ENCODE results near the gene NAT8L. TPM values are rescaled to one million over a fixed set of nuclear protein-coding genes. Genes with fewer than 3 reads are reported as not detected.

Gene NAT8L
- total RNA-seq, 2 experiments from 2014 or later, result 0.21 to 0.32 TPM

DNA sequence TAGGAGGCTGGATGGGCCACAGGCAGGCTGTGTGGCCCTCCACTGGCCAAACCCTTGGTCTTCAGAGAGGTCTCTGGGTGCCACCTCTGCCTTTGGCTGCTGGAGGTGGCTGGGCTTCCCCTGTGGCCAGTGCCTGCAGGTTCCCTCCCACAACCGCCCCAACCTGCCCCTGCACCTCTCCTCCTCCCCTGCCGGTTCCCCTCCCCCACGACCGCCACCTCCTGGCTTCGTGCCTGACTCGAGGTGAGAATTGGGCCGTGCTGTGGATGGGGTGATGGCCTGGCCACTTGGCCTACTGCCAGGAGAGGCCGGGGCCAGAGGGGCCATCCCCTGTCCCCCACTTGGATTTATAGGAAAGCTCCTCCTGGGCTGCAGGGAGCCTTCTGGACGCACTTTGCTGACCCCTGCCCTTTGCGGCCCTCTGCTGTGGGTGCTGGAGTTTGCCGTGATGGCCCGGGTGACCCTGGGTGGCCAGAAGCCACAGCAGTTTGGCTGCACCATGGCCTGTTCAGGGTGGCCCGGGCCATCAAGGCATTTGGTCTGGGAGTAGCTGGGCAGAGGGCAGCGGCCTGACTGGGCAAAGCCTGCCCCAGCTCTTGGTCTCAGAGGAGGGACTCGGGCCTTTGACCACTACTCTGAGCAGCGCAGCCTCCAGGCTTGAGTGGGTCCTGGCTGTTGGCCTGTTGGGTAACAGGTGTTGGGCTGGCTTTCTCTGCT, 3.8 kb downstream of the NAT8L start:
- Mint-ChIP-seq H3K4me1 (ENCODE audit: low read depth) (no peaks in the 10 kb centered on the region), H3K27me3 (ENCODE audit: low read depth) (peaks cover 4% of the 10 kb centered on the region), H3K36me3 (ENCODE audit: low read depth) (no peaks in the 10 kb centered on the region), H3K4me3 (no peak overlapping the region), H3K27ac (no peak overlapping the region), H3K9me3 (no peaks in the 10 kb centered on the region)
- intact Hi-C loops (cut with micrococcal nuclease), result no loop called here
- CTCF ChIA-PET, result interaction anchor here (1.6 kb wide), 1 partner anchor 27 kb away, joined by 3 read pairs; no protein-coding TSS in a partner anchor
- DNase-seq, result no peak

DNA sequence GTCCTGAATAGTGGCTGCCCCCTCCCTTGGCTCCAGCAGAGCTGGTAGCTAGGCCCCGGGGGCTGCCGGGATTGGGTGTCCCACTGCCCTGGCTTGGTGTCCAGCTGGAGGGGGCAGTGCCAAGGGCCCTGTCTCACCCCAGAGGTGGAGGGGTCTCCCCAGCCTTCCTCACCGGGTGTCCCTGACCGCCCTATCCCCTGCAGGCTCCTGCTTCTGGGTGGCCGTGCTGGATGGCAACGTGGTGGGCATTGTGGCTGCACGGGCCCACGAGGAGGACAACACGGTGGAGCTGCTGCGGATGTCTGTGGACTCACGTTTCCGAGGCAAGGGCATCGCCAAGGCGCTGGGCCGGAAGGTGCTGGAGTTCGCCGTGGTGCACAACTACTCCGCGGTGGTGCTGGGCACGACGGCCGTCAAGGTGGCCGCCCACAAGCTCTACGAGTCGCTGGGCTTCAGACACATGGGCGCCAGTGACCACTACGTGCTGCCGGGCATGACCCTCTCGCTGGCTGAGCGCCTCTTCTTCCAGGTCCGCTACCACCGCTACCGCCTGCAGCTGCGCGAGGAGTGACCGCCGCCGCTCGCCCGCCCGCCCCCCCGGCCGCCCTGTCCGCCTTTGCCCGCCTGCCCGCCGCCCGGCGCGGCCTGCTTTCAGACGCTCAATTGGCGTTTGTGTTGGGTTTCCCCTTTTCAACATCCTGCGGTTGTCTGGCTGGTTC, 4.6 kb downstream of the NAT8L start:
- Mint-ChIP-seq H3K4me3 (no peak overlapping the region), H3K27me3 (ENCODE audit: low read depth) (peaks cover 4% of the 10 kb centered on the region), H3K9me3 (no peaks in the 10 kb centered on the region), H3K36me3 (ENCODE audit: low read depth) (no peaks in the 10 kb centered on the region), H3K4me1 (ENCODE audit: low read depth) (no peaks in the 10 kb centered on the region), H3K27ac (no peak overlapping the region)
- CTCF ChIA-PET, result interaction anchor here (1.6 kb wide), 1 partner anchor 28 kb away, joined by 3 read pairs; no protein-coding TSS in a partner anchor
- DNase-seq, result no peak
- intact Hi-C loops (cut with micrococcal nuclease), result no loop called here

DNA sequence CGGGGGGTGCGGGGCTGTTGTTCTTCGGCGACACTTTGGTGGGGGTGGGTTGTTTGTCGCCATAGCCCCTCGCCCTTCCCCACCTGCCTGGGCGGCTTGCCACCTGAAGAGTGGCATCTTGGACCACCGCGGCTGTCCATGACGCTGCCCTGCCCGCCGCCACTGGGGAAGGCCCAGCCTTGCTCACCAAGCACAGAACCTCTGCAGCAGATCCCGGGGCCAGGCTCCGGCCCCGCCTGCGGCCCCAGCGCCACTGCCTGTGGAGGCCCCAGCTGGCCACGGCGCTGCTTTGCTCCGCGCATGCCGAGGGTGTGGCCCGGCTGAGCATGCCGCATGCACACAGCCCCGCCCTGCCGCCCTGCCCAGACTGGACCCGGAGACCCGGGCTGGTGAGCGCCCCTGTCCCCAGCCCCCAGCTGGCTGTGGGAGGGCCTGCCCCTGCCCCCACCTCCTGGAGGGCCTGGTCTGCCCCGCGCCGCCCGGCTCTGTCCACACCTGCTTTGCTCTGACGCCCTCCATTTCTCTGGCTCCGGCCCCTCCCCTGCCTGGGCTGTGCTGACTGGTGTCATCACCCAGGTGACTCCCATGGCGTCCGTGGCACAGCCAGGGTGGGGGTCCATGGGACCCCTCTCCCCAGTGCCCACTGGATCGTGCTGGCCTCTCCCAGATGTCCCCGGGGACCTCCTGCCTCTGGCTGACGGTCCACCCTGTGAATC, 5.3 kb downstream of the NAT8L start:
- Mint-ChIP-seq H3K9me3 (no peaks in the 10 kb centered on the region), H3K4me1 (ENCODE audit: low read depth) (no peaks in the 10 kb centered on the region), H3K36me3 (ENCODE audit: low read depth) (no peaks in the 10 kb centered on the region), H3K27me3 (ENCODE audit: low read depth) (peaks cover 4% of the 10 kb centered on the region), H3K27ac (no peak overlapping the region), H3K4me3 (no peak overlapping the region)
- intact Hi-C loops (cut with micrococcal nuclease), result no loop called here
- no peak for DNase-seq
- CTCF ChIA-PET, result no interaction called here

DNA sequence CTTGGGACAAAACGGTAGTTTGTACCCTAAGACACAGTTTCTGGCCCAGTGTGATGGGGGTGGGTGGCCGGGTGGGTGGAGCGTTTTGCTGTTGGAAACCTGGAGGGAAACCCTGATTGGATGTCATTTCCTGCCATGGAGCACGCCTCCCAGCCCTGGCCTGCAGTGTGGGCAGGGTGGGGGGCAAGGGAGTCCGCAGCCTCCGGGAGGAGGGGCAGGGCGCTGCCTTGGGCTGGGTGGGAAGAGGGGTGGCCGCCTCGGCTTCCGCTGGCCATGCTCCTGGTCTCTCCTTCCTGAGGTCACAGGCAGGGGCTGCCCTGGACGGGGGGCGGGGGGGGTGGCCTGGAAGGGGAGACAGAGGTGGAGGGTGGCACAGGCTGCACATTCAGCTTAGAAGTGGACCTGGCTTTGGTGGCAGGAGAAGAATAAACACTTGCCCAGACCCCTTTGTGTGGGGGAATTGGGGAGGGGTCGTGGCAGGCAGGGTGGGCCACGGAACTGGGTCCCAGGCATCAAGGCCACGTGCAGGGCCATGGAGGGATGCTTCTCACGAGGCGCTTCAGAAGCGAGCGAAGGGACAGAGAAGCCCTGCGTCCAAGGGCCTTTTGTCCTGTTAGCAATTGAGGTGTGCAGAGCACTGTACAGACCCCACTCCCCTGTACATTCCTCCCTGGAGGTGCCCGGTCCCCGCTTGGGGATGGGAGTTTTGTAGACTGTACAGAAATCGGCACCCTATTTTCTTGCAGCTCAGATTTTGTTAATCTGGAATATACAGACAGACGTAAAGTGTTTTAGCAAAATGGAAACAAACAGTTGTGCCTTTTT, 6.2 kb downstream of the NAT8L start:
- no peak overlapping the region for H3K4me3 Mint-ChIP-seq
- H3K4me1 Mint-ChIP-seq (ENCODE audit: low read depth), result no peaks in the 10 kb centered on the region
- H3K36me3 Mint-ChIP-seq (ENCODE audit: low read depth), result no peaks in the 10 kb centered on the region
- intact Hi-C loops (cut with micrococcal nuclease), result no loop called here
- no peak for DNase-seq
- H3K27me3 Mint-ChIP-seq (ENCODE audit: low read depth), result peaks cover 4% of the 10 kb centered on the region
- no peak overlapping the region for H3K27ac Mint-ChIP-seq
- no peaks in the 10 kb centered on the region for H3K9me3 Mint-ChIP-seq
- CTCF ChIA-PET, result no interaction called here

DNA sequence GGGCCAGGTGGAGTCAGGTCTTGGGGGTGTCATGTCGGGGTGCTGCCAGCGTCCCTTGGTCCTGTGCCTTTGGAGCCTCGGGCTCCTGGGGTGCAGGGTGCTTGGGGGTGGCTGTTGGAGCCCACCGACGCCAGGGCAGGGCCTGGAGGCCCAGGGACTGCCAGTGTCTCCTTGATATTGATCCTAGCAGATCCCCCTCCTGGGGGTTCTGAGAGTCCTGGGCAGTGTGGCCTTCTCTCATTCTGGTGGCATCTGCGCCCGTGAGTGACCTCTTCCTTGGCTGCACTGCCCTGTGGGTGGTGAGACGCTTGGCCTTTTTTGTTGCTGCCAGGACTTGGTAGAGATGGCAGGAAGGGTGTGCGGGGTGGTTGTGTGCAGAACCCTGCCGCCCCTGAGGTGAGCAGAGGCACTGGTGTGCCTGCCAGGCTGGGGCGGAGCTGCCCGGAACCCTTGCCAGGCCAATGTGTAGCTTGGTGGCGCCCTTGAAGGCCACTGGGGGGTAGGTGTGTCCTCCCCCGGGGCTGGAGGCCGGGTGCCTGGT, 7.0 kb downstream of the NAT8L start:
- no peak for DNase-seq
- Mint-ChIP-seq H3K4me1 (ENCODE audit: low read depth) (no peaks in the 10 kb centered on the region), H3K36me3 (ENCODE audit: low read depth) (no peaks in the 10 kb centered on the region), H3K9me3 (no peaks in the 10 kb centered on the region), H3K27me3 (ENCODE audit: low read depth) (peaks cover 4% of the 10 kb centered on the region), H3K27ac (no peak overlapping the region), H3K4me3 (no peak overlapping the region)
- intact Hi-C loops (cut with micrococcal nuclease), result no loop called here
- CTCF ChIA-PET, result no interaction called here

DNA sequence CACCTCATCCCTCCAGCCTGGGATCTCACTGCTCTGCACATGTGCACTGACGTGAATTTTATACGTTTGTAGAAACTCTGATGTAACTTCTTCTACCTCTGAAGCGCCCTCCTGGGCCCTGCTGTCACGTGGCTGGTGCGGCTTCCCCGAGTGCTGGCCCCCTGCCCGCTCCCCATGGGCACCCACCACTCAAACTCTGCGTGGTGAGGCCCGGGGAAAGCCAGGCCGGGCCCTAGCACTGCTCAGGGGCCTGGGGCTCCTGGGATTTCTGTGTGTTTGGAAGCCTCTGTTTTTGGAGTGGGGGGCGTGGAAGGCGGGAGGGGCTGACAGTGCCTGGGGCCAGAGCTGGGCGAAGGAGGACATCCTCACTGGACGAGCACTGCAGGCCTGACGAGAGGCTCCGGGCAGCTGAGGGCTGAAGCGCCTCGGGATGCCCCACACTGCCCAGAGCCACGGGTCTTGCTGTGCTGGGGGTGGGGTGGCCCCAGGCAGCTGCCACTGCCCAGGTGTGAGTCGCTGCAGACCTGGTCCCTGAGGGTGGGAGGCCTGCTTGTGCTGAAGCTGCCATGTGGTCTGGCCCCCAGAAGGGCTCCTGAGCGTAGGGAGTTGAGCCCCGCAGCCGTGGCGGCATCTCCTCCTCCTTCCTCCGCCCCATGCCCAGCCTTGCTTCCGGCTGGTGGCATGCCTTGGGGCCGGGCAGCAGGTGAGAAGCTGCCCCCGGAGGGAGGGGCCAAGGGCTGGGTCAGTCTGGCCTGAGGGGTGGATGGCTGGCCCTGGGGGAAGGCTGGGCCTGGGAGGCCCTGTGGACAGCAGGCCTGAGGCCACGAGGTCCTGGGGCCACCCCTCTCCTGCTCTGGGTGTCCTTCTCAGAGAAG, 7.7 kb downstream of the NAT8L start:
- Mint-ChIP-seq H3K9me3 (no peaks in the 10 kb centered on the region), H3K4me1 (ENCODE audit: low read depth) (no peaks in the 10 kb centered on the region), H3K27ac (no peak overlapping the region), H3K27me3 (ENCODE audit: low read depth) (peaks cover 4% of the 10 kb centered on the region), H3K4me3 (no peak overlapping the region), H3K36me3 (ENCODE audit: low read depth) (no peaks in the 10 kb centered on the region)
- CTCF ChIA-PET, result no interaction called here
- no peak for DNase-seq
- intact Hi-C loops (cut with micrococcal nuclease), result no loop called here

DNA sequence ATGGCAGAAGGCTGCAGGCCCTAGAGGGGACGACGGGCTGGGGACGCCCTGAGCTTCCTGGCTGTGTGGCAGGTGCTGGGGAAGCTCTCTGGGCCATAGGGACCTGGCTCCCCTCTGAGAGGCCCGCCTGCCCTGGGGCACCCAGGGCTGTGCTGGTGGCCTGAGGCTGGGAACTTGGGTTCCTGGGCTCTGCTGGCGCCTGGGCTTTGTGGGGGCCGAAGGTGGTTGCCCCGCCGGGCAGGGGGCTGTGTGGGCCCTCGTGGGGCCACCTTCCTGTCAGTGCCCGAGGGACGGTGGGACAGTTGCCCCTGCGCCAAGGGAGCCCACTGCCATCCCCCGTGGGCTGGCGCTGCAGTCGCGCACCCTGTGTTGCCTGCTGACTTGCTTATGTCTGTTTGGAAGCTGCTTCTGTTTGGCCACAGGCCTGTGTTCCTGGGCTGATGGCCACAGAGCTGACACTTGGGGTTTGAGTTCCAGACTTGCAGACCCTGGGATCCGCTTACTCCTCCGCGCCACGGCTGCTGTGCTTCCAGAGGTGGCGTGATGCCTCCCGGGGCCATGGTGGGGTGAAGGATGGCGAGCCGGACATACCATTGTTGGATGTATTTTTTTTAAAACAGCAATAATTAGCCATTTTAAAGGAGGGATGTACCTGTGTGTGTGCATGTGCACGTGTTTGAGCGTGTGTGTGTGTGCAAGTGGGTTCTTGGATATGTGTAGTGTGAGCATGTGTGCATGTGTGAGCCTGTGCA, 8.5 kb downstream of the NAT8L start:
- H3K9me3 Mint-ChIP-seq, result no peaks in the 10 kb centered on the region
- no peaks in the 10 kb centered on the region for H3K27me3 Mint-ChIP-seq (ENCODE audit: low read depth)
- intact Hi-C loops (cut with micrococcal nuclease), result no loop called here
- no peak for DNase-seq
- CTCF ChIA-PET, result no interaction called here
- H3K36me3 Mint-ChIP-seq (ENCODE audit: low read depth), result no peaks in the 10 kb centered on the region
- H3K27ac Mint-ChIP-seq, result no peak overlapping the region
- no peak overlapping the region for H3K4me3 Mint-ChIP-seq
- no peaks in the 10 kb centered on the region for H3K4me1 Mint-ChIP-seq (ENCODE audit: low read depth)

DNA sequence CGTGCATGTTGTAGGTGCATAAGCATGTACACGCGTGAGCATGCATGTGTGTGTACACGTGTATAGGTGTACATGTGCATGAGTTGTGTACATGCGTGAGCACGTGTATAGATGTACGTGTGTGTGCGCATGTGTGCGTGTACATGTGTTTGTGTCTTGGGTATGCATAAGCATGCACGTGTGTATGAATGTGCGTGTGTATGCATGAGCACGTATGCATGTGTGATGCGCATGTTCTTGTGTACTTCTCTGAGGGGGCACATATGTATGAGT, 9.0 kb downstream of the NAT8L start:
- no peaks in the 10 kb centered on the region for H3K4me1 Mint-ChIP-seq (ENCODE audit: low read depth)
- H3K36me3 Mint-ChIP-seq (ENCODE audit: low read depth), result no peaks in the 10 kb centered on the region
- H3K27me3 Mint-ChIP-seq (ENCODE audit: low read depth), result no peaks in the 10 kb centered on the region
- no peaks in the 10 kb centered on the region for H3K9me3 Mint-ChIP-seq
- no peak for DNase-seq
- CTCF ChIA-PET, result no interaction called here
- no peak overlapping the region for H3K4me3 Mint-ChIP-seq
- intact Hi-C loops (cut with micrococcal nuclease), result no loop called here
- H3K27ac Mint-ChIP-seq, result no peak overlapping the region

DNA sequence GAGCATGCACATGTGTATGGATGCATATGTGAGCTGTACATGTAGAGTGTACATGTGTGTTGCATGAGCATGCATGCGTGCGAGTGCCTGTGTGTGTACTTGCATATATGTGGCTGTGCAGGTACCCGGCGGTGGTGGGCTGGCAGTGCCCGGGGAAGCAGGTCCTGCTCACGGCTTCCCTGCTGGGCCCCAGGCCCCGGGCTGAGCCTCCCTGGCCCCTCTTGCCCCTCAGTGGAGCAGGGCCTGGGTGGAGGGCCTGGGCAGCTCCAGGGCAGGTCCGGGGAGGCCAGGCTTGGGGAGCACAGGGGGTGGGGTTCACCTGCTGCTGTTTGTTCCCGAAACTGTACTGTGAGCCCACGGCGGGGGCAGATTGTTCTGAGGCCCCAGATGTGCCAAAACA, 9.4 kb downstream of the NAT8L start:
- no peaks in the 10 kb centered on the region for H3K9me3 Mint-ChIP-seq
- CTCF ChIA-PET, result no interaction called here
- H3K4me3 Mint-ChIP-seq, result no peak overlapping the region
- no peak overlapping the region for H3K27ac Mint-ChIP-seq
- no peaks in the 10 kb centered on the region for H3K36me3 Mint-ChIP-seq (ENCODE audit: low read depth)
- no peaks in the 10 kb centered on the region for H3K27me3 Mint-ChIP-seq (ENCODE audit: low read depth)
- intact Hi-C loops (cut with micrococcal nuclease), result no loop called here
- H3K4me1 Mint-ChIP-seq (ENCODE audit: low read depth), result no peaks in the 10 kb centered on the region
- no peak for DNase-seq

DNA sequence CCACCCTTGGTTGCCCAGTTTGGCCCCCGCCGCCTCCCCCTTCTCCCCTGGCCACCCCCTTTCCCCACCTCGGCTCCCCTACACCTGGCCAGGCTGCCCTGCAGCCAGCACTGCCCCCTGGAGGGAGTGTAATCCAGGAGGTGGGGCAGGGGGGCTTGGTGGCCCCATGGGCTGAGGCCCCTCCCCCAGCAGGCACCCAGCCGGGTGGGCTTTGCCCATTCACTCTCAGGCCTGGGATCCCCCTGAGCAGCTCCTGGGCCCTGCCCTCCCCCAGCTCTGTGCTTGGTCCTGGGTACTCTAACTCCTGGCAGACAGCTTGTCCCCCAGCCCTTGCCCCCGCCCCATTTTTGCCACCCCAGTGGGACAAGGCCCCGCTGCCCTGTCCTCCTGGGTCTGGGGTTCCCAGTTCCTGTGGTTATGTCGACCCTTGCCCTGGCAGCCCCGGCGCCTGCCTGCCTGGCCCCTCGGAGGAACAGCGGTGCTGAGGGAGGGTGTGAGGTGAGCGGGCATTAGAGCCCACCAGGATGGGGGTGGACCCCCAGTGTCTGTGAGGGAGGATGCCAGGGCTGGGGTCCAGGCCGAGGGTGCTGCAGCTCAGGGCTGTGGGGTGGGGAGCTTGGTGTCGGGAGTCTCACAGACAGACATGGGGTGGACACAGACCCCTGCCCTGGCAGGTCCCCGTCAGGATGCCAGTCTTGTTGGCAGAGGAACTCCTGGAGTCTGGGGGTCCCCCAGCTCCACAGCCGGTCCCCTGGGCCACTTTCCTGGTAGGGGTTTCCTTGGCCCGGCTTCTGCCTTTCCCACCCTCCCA, 10.2 kb downstream of the NAT8L start:
- H3K9me3 Mint-ChIP-seq, result no peaks in the 10 kb centered on the region
- H3K27ac Mint-ChIP-seq, result no peak overlapping the region
- DNase-seq, result no peak
- H3K4me3 Mint-ChIP-seq, result no peak overlapping the region
- CTCF ChIA-PET, result no interaction called here
- no peaks in the 10 kb centered on the region for H3K4me1 Mint-ChIP-seq (ENCODE audit: low read depth)
- intact Hi-C loops (cut with micrococcal nuclease), result no loop called here
- H3K27me3 Mint-ChIP-seq (ENCODE audit: low read depth), result no peaks in the 10 kb centered on the region
- H3K36me3 Mint-ChIP-seq (ENCODE audit: low read depth), result no peaks in the 10 kb centered on the region

All from activated naive CD4-positive, alpha-beta T cell treated with anti-CD3 and anti-CD28 coated beads for 36 hours (primary cell).